T-helper 22 cell (primary cell): ENCODE results near the gene ADAM12.
"Not testable (repeated sequence)": the region's sequence is repeated elsewhere in the genome, so short reads cannot be mapped to it uniquely, and the experiment has no call there.

Experiments used
- DNase-seq: peaks from one replicate; pipeline ENCODE4 v3.0.0-alpha.2; 2020; ENCODE audit warnings: low read depth

ADAM12 gene

GRCh38 chr10:126175641-126176262 lies 212.5 kb downstream of the ADAM12 start:
- DNase-seq, result no peak

DNA sequence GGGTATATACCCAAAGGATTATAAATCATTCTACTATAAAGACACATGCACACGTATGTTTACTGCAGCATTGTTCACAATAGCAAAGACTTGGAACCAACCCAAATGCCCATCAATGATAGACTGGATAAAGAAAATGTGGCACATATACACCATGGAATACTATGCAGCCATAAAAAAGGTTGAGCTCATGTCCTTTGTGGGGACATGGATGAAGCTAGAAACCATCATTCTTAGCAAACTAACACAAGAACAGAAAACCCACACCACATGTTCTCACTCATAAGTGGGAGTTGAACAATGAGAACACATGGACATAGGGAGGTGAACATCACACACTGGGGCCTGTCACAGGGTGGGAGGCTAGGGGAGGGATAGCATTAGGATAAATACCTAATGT lies 215.5 kb downstream of the ADAM12 start:
- DNase-seq, result not testable (repeated sequence)

DNA sequence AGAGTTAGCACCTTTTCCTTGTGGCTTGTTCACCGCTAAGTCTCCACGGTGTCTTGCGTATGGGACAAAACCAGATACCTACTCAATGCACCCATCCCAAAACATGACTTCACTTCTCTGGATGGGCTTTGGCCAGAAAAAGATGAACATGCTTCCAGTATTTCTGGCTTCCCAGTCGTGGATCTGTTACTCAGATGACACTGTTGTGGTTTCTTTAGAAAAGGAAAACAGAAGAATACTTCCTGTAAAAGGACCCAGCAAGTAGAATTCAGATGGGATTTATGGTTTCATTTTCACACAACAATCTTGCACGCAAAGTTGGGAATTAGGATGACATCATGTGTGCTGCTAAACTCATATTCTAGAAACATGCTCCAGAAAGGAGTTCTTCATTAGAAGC lies 216.7 kb downstream of the ADAM12 start:
- DNase-seq, result no peak

DNA sequence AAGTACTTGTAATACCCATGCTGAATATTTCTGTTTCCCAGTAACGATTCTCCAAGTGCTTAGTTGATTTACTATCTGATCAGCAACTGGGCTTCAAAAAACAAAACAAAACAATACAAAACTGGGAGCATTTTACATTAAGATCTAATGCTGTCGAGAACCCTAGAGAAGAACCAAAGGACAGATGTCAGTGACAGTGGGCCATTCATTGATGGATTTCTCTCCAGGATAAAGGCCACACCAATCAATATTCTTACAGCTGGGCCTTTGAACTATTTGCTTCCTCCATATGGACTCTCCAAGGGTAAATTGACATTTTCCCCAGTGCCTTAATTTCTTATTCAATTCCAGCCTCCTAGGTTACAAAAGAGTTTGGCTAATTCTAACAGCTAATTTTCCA lies 217.5 kb downstream of the ADAM12 start:
- no peak for DNase-seq

GRCh38 chr10:126170371-126170770 lies 217.9 kb downstream of the ADAM12 start:
- no peak for DNase-seq

DNA sequence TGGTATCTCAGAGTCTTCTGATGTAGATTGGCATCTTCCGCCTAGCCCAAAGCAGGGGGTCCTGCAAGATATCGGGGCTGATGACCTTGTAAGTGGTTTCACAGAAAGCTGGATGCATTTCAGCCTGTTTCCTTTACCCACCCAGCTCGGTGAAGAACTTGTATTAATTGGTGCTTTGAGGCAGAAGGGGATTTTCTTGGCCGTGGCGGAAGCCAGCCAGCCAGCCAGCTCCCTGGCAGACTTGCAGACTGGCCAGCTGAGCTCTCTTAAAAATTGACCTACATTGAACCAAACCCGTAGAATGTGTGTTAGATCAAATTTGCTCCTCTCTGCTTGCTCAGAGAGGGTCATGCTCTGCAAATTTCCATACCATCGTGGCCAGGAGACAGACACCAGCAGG lies 218.4 kb downstream of the ADAM12 start:
- no peak for DNase-seq

- no peak for DNase-seq
Observed at GRCh38 chr10:126166797-126167196, 221.5 kb downstream of the ADAM12 start.

- no peak for DNase-seq
Observed at GRCh38 chr10:126165874-126166273, 222.4 kb downstream of the ADAM12 start.

- DNase-seq, result no peak
Observed at GRCh38 chr10:126163506-126163905, 224.8 kb downstream of the ADAM12 start.

DNA sequence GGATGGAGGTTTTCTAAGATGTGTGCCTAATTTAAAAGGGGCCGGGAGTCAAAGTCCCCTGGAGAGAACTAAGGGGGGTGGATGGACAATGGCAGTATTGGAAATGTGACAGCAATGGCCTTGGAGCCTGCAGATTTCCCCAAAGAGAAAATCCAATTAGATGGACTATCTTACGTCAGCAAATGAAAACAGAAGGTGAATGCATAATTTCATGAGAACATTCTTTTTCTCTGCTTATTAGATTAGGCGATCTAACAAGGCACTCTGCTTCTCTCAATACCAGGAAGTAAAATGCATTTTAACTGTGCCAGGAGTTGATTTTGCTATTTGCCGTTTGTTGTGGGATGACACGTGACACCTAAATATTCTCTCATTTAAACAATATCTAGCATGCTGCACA lies 226.6 kb downstream of the ADAM12 start:
- no peak for DNase-seq

DNA sequence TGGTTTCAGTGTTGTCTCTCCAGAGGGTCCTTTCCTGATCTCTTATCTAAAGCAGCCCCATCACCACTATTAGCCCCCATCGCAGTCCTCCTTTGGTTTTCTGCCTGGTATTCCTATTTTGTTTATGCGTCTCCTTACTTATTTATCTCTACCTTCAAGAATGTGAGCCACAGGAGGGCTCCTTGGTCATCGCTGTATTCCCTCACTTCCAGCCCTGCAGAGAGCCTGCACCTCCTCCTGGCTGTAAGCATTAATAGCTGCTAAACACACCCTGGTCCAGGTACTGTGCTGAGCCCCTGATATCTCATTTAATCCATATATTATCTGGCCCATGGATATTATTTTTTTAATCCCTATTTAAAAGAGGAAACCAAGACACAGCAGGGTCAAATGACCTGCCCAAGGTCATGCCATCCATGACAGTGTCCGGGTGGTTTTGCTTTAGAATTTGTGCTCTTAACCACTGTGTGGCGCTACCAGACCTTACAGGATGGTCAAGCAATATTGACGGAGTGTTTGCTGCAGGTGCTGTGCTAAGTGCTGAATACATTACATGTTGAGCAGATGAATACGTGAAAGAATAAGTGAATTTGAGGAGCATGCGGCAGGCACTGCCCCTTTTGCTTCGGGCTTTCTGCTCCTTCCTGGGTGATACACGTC lies 227.2 kb downstream of the ADAM12 start:
- DNase-seq, result no peak

DNA sequence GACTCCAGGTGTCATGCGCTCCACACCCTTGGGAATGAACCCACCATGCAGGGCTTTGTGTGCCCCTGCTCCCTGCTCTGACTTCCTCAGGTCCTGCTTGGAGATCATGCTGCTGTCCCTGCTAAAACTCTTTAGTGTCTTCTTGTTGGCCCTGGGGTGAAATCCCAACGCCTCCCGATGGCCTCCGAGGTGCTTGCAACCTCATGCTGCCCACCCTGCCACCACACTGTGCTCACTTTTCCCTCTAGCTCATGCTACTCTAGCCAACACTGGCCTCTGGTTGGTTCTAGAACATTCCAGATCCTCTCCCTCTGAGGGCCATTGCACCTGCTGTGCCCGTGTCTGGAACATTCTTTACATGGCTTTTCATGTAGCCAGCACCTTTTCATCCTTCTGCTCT lies 227.7 kb downstream of the ADAM12 start:
- no peak for DNase-seq

DNA sequence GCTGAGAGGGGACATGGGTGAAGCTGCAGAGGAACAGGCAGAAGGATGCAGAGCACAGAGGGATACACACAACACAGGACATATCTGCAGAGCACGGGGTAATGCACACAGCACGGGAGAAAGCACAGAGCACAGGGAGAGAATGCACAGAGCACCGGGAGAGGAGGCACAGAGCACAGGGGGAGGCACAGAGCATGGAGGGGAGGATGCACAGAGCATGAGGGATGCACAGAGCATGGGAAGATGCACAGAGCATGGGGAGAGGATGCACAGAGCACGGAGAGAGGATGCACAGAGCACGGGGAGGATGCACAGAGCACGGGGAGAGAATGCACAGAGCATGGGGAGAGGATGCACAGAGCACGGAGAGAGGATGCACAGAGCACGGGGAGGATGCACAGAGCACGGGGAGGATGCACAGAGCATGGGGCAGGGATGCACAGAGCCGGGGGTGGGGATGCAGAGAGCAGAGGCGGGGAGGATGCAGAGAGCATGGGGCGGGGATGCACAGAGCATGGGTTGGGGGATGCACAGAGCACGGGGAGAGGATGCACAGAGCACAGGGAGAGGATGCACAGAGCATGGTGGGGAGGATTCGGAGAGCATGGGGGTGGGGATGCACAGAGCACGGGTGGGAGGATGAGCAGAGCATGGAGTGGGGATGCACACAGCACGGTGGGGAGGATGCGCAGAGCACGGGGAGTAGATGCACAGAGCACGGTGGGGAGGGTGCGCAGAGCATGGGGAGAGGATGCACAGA lies 230.0 kb downstream of the ADAM12 start:
- DNase-seq, result no peak

GRCh38 chr10:126157189-126157588 lies 231.1 kb downstream of the ADAM12 start:
- no peak for DNase-seq

GRCh38 chr10:126156503-126156902 lies 231.8 kb downstream of the ADAM12 start:
- no peak for DNase-seq

DNA sequence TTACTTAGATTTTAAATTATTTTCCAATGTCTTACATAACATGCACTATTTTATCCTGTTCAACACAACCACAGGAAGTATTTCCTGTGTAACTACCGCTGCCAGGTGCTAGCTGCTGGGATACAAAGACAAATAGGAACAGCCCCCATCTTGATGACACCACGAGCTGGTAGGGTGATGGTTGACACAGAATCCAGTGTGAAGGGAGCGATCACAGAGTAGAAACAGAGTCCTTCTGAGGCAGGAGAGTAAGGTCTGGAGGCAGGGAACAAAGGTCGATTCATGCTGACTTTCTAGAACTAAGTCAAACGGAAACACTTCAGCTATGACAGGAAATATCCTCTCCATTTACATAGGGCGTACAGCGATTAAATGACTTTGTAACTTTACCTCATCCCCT lies 232.3 kb downstream of the ADAM12 start:
- DNase-seq, result no peak

DNA sequence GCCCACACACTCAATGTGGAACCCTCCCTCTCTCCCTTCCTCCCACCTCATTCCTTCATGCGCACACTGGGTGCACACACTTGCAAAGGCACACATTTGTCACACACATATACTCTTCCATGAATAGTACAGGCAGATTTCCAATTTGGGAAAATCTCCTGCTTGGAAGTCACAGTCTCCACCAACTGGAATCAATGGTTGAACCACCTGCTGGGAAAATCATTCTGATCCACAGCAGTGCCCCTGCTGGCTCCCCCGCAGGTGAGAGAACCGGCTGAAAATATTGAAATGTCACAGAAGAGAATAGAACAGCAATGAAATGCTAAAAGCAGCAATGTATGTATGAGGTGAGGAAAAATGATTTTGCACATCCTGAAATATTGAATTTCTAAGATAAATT lies 232.7 kb downstream of the ADAM12 start:
- DNase-seq, result no peak

GRCh38 chr10:126153711-126154628 lies 234.3 kb downstream of the ADAM12 start:
- no peak for DNase-seq

- no peak for DNase-seq
Observed at GRCh38 chr10:126147866-126148587, 240.2 kb downstream of the ADAM12 start.

DNA sequence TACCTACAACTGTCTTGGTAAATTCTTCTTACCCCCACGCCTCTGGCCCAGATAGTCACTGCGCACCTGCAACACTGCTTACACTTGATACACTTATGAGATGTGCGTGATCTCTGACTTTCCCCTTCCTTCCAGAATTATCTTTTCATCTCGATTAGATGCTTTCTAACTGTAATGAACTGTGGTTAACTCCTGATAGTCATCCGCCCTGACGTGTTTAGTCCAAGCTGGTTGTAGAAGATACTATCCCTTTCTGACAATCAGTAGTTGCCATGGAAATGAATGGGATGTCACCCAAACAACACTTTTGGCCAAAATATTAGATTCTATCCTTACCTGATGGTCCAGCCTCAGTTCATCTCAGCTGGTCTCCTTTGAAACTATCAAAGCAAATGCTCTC lies 241.5 kb downstream of the ADAM12 start:
- no peak for DNase-seq

DNA sequence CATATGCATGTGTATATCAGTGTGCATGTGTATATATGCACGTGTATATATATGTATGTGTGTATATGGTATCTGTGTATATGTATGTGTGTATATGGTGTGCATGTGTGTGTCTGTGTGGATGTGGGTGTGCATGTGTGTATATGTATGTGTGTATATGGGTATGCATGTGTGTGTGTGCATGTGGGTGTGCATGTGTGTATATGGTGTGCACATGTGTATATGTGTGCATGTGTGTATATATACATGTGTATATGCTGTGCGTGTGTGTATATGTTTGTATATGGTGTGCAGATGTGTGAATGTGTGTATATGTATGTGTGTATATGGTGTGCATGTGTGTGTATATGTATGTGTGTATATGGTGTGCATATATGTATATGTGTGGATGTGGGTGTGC lies 245.2 kb downstream of the ADAM12 start:
- no peak for DNase-seq
